NOMO-1 treated with DMSO at 0.1 percent for 48 hours (cell line): ENCODE measurements around the gene VPS4B.
"Not testable (repeated sequence)": the region's sequence is repeated elsewhere in the genome, so short reads cannot be mapped to it uniquely, and the experiment has no call there.

Experiments used
- DNase-seq: peaks from one replicate; lab custom pipeline; 2025; ENCODE audit not compliant: unreplicated experiment; lab: John Stamatoyannopoulos, UW

Gene VPS4B

DNA sequence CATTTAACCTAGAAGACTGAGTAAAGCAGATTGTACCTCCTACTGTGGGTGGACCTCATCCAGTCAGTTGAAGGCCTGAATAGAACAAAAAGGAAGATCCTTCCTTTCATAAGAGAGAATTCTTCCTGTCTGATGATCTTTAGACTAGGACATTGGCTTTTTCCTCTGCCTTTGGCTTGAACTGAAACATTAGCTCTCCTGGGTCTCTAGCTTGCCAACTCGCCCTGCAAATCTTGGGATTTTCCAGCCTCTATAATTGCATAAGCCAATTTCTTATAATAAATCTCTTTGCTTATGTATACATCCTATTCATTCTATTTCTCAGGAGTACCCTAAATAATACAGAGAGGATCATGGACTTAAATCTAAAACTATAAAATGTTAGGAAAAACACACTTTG, 49.1 kb downstream of the VPS4B start:
- no peak for DNase-seq

DNA sequence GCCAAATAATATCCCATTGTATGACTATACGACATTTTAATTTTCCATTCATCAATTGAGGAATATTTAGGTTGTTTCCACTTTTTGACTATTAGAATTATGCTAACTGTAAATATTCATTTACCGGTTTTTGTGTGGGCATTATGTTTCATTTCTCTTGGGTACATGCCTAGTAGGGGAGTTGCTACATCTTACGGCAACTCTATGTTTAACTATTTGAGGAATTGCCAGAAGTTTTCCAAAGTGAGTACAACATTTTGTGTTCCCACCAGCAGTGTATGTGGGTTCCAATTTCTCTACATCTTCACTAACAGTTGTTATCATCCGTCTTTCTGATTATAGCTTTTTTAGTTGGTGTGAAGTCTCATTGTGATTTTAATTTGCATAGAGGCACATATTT, 53.7 kb downstream of the VPS4B start:
- no peak for DNase-seq

DNA sequence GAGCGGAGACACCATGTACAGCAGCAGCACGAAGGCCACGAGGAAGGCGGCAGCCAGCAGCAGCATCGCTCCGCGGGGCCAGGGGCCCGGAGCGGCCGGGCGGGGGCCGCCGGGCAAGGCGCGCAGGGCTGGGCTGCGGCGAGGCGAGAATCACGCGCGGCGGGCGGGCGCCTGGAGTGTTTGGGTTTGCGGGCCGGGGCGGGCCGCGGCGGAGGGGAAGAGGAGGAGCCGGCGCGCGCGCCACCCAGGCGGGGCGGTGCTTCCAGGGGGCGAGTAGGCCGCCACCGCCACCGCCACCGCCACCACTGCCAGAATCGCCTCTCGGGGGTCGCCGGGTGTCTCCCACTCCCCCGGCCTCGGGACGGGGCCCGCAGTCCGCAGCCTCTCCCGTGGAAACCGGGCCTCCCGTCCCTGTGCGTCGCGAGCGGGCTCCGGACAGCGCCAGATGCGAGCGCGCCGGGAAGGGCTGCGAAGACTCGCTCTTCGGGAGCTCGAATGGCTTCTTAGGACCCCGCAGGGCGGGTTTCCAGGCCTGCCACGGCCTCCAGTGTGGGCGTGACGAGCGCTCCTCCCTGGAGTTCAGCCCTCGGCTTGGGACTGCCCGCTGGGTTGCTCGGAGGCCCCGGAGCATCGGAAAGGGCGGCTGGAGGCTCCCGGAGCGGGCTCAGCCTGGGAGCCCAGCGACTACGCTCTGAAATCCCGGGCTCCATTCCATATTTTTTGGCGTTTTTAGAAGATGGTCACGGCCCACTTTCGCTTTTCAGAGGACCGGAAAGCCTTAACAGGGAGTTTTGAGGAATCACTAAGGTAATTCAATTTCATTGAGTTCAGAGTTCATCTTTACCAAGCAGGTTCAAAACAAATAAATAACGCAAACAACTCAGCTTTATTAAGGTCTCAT, 55.0 kb downstream of the VPS4B start, which contains the start of gene KDSR:
Gene KDSR (minus strand): TSS at position 154 of the 901 bp plus-strand sequence. CDS start 88 bp downstream, at position 66.
- DNase-seq = peak; percentile 91

- DNase-seq = peak; percentile 28
These were observed 55.8 kb downstream of the VPS4B start for GRCh38 chr18:63366213-63367052.

GRCh38 chr18:63365876-63366212, 56.4 kb downstream of the VPS4B start:
- no peak for DNase-seq

DNA sequence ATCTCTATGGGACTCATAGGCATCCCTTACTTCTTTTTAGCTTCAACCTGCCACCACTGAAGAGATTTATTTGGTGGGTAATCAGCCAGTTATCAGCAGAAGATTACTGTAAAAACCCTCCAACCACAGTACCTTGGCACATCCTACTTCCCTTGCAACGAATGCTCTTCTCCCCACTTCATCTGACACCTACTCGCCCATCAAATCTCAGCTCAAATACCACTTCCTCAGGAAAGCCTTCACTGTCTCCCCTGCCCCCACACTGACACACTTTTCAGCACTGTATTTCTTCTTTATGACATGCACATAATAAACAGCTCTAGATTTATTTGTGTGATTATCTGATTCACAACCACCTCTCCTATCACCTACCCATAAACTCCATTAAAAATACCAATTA, 58.3 kb downstream of the VPS4B start:
- DNase-seq = no peak

- DNase-seq = not testable (repeated sequence)
These were observed 58.9 kb downstream of the VPS4B start for GRCh38 chr18:63363420-63363819.

- DNase-seq = no peak
These were observed 65.9 kb downstream of the VPS4B start for GRCh38 chr18:63356272-63356896.

DNA sequence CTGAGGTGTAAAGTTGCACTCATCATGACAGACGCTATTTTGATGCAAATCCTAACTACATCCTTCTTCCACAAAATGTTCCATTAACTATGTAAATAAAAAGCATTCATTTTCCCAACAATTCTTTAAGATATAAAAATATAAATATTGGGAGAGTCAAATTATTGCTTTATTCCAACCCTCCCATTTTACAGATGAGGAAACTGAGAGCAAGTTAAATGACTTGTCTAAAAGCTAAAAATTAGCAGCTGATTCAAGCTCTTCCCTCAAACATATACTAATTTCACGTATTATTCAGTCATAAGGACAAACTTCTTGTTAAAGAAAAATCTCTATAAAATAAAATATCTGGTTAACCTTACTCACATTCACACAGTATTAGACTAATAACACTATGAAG, 72.0 kb downstream of the VPS4B start:
- DNase-seq = no peak

DNA sequence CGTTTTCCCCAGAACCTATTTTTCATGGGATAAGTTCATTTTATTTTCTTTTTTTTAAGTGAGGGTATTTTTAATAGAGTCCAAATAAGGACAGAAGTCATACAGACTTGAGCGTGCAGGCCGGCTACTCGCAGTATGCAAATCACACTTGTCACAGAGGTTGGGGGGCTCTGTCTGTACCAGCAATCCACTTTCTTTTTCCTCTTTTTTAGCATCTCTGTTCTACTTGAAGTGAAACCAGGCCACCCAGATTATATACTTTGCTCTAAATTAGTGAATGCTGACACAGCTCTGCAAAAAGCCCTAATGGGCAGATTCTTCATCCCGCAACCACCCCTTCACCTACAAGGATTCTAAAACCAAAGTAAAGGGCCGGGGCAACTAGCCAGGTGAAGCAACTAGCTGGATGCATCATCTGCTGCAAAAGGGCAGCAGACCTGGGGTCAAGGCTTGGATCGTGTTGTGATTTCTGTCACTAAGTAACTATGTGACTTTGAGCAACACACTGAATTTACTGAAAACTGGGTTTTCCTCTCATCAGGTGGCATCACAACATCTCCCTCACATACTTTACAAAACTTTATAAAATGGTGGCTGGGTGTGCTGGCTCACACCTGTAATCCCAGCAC, 73.7 kb downstream of the VPS4B start:
- DNase-seq = no peak

GRCh38 chr18:63346480-63347183, 75.6 kb downstream of the VPS4B start:
- no peak for DNase-seq

DNA sequence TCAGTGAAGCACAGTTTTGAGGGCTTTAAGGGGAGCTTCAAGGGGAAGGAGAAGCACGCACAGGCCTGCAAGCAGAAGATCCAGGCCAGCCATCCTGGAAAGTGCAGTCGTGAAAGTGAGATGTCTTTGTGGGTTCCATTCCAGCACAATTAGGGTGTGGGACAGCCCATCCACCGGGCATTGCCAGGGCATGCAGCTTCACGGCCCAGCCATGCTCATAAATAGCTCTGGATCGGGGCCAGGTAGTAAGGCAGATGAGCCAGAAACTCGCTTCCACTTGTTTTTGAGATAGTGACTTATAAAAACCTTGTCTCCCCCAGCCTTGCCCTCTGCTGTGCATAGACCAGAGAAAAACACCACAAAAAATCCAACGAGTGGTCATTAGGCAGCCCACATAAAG, 76.2 kb downstream of the VPS4B start:
- DNase-seq = no peak

GRCh38 chr18:63344918-63345317, 77.4 kb downstream of the VPS4B start:
- no peak for DNase-seq

GRCh38 chr18:63344263-63344662, 78.0 kb downstream of the VPS4B start:
- DNase-seq = no peak

DNA sequence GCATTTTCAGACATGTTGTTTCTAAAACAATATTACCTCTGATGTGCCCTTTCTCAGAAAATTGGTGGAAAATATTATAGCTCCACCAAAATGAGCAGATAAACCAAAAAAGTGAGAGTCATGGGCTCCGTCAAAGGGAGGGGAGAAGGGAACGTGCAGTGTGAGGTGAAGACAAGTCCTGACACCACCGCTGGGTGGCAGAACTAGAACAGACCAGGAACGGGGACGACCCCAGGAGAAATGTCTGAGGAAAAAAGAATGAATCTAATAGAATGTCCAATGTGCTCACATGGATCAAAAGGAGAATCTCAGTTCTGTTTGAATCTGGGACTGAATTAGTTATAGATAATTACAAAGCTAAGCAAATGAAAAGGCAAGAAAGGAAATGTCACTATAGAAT, 80.1 kb downstream of the VPS4B start:
- no peak for DNase-seq

- DNase-seq = peak; percentile 50
These were observed 82.3 kb downstream of the VPS4B start for GRCh38 chr18:63339920-63340484.
